IPS-20b (cell line): ENCODE data around the gene PEPD.

ENCODE experiments used
- H3K27ac ChIP-seq: one replicate; pipeline ENCODE4 v1.5.1; 2013; ENCODE audit warnings: low read length
- H3K27me3 ChIP-seq: 2 replicates; pipeline ENCODE4 v1.6.1; 2013; ENCODE audit warnings: mild to moderate bottlenecking, low read length, inconsistent platforms; ENCODE audit not compliant: insufficient read depth
- H3K36me3 ChIP-seq: 2 replicates; pipeline ENCODE4 v1.6.1; 2013; ENCODE audit warnings: low read depth, mild to moderate bottlenecking, inconsistent platforms, low read length, moderate library complexity; ENCODE audit not compliant: insufficient read depth
- H3K4me1 ChIP-seq: 2 replicates; pipeline ENCODE4 v1.6.1; 2013; ENCODE audit warnings: mild to moderate bottlenecking, control low read depth, inconsistent platforms, low read length, moderate library complexity; ENCODE audit not compliant: insufficient read depth
- H3K4me3 ChIP-seq: 2 replicates; pipeline ENCODE4 v1.5.1; 2013; ENCODE audit warnings: mild to moderate bottlenecking, low read length, inconsistent platforms
- H3K9ac ChIP-seq: 2 replicates; pipeline ENCODE4 v1.6.1; 2013; ENCODE audit warnings: low read depth, mild to moderate bottlenecking, inconsistent platforms, low read length, moderate library complexity
- H3K9me3 ChIP-seq: 2 replicates; pipeline ENCODE4 v1.6.1; 2013; ENCODE audit warnings: mild to moderate bottlenecking, low read depth, low read length, inconsistent platforms; ENCODE audit not compliant: insufficient read depth

The PEPD gene

GRCh38 chr19:33510462-33511194 is 11.0 kb downstream of the PEPD start:
- no peak overlapping the region for H3K9ac ChIP-seq
- peaks cover 11% of the 10 kb centered on the region for H3K36me3 ChIP-seq
- no peak overlapping the region for H3K27ac ChIP-seq
- H3K9me3 ChIP-seq: no peaks in the 10 kb centered on the region
- H3K4me3 ChIP-seq: no peak overlapping the region
- H3K4me1 ChIP-seq: peaks cover 8% of the 10 kb centered on the region; the same call in 1 of the 2 replicates
- no peaks in the 10 kb centered on the region for H3K27me3 ChIP-seq

- peaks cover 8% of the 10 kb centered on the region; the same call in 1 of the 2 replicates for H3K4me1 ChIP-seq
- no peaks in the 10 kb centered on the region for H3K9me3 ChIP-seq
- no peak overlapping the region for H3K27ac ChIP-seq
- no peak overlapping the region for H3K9ac ChIP-seq
- no peaks in the 10 kb centered on the region for H3K27me3 ChIP-seq
- peaks cover 11% of the 10 kb centered on the region for H3K36me3 ChIP-seq
- no peak overlapping the region for H3K4me3 ChIP-seq
These were observed 11.8 kb downstream of the PEPD start for GRCh38 chr19:33509774-33510173.

- H3K36me3 ChIP-seq: peaks cover 11% of the 10 kb centered on the region
- no peaks in the 10 kb centered on the region for H3K27me3 ChIP-seq
- no peak overlapping the region for H3K4me3 ChIP-seq
These were observed 12.5 kb downstream of the PEPD start for GRCh38 chr19:33508941-33509614.

GRCh38 chr19:33508431-33508830 is 13.2 kb downstream of the PEPD start:
- Histone ChIP-seq H3K9ac (no peak overlapping the region), H3K9me3 (no peaks in the 10 kb centered on the region), H3K4me3 (no peak overlapping the region), H3K36me3 (peaks cover 11% of the 10 kb centered on the region), H3K27me3 (no peaks in the 10 kb centered on the region), H3K27ac (no peak overlapping the region), H3K4me1 (peaks cover 8% of the 10 kb centered on the region; the same call in 1 of the 2 replicates)

More at GRCh38 chr19:33508941-33509614, 12.5 kb downstream of the PEPD start:
- Histone ChIP-seq H3K4me1 (peaks cover 8% of the 10 kb centered on the region; the same call in 1 of the 2 replicates), H3K9me3 (no peaks in the 10 kb centered on the region), H3K9ac (no peak overlapping the region; the same call in 1 of the 2 replicates), H3K27ac (no peak overlapping the region)

GRCh38 chr19:33508009-33508408 is 13.6 kb downstream of the PEPD start:
- Histone ChIP-seq H3K36me3 (peaks cover 11% of the 10 kb centered on the region), H3K4me3 (no peak overlapping the region), H3K9me3 (no peaks in the 10 kb centered on the region), H3K4me1 (peaks cover 8% of the 10 kb centered on the region; the same call in 1 of the 2 replicates), H3K9ac (no peak overlapping the region), H3K27ac (no peak overlapping the region), H3K27me3 (no peaks in the 10 kb centered on the region)

GRCh38 chr19:33507021-33507956 is 14.3 kb downstream of the PEPD start:
- no peaks in the 10 kb centered on the region for H3K9me3 ChIP-seq
- H3K36me3 ChIP-seq: peaks cover 11% of the 10 kb centered on the region
- no peak overlapping the region for H3K27ac ChIP-seq
- no peaks in the 10 kb centered on the region for H3K27me3 ChIP-seq
- H3K9ac ChIP-seq: no peak overlapping the region
- peaks cover 8% of the 10 kb centered on the region; the same call in 1 of the 2 replicates for H3K4me1 ChIP-seq
- no peak overlapping the region for H3K4me3 ChIP-seq

- Histone ChIP-seq H3K27ac (no peak overlapping the region), H3K36me3 (peaks cover 11% of the 10 kb centered on the region), H3K9ac (no peak overlapping the region)
These were observed 15.1 kb downstream of the PEPD start for GRCh38 chr19:33506498-33506897.

GRCh38 chr19:33505823-33506222 is 15.8 kb downstream of the PEPD start:
- no peaks in the 10 kb centered on the region for H3K27me3 ChIP-seq
- H3K4me1 ChIP-seq: peaks cover 5% of the 10 kb centered on the region; the same call in 1 of the 2 replicates
- no peak overlapping the region for H3K9ac ChIP-seq
- H3K36me3 ChIP-seq: peaks cover 12% of the 10 kb centered on the region
- H3K9me3 ChIP-seq: no peaks in the 10 kb centered on the region
- no peak overlapping the region for H3K4me3 ChIP-seq
- no peak overlapping the region for H3K27ac ChIP-seq

More at GRCh38 chr19:33506498-33506897, 15.1 kb downstream of the PEPD start:
- no peaks in the 10 kb centered on the region for H3K9me3 ChIP-seq
- H3K4me1 ChIP-seq: peaks cover 8% of the 10 kb centered on the region; the same call in 1 of the 2 replicates
- H3K4me3 ChIP-seq: no peak overlapping the region
- H3K27me3 ChIP-seq: no peaks in the 10 kb centered on the region

- Histone ChIP-seq H3K4me3 (no peak overlapping the region), H3K27ac (no peak overlapping the region), H3K9ac (no peak overlapping the region), H3K36me3 (peaks cover 16% of the 10 kb centered on the region), H3K9me3 (no peaks in the 10 kb centered on the region), H3K4me1 (peaks cover 1% of the 10 kb centered on the region; the same call in 1 of the 2 replicates), H3K27me3 (no peaks in the 10 kb centered on the region)
These were observed 16.4 kb downstream of the PEPD start for GRCh38 chr19:33505148-33505547.

- Histone ChIP-seq H3K36me3 (peaks cover 16% of the 10 kb centered on the region), H3K4me1 (no peaks in the 10 kb centered on the region)
These were observed 17.5 kb downstream of the PEPD start for GRCh38 chr19:33504058-33504444.

GRCh38 chr19:33503433-33504057 is 18.0 kb downstream of the PEPD start:
- Histone ChIP-seq H3K27me3 (no peaks in the 10 kb centered on the region), H3K9ac (no peak overlapping the region), H3K36me3 (peaks cover 21% of the 10 kb centered on the region), H3K9me3 (no peaks in the 10 kb centered on the region), H3K4me1 (no peaks in the 10 kb centered on the region), H3K27ac (no peak overlapping the region), H3K4me3 (no peak overlapping the region)

More at GRCh38 chr19:33504058-33504444, 17.5 kb downstream of the PEPD start:
- Histone ChIP-seq H3K9ac (no peak overlapping the region), H3K4me3 (no peak overlapping the region), H3K27me3 (no peaks in the 10 kb centered on the region), H3K27ac (no peak overlapping the region), H3K9me3 (no peaks in the 10 kb centered on the region)
